Mononuclear cell (primary cell): ENCODE data around the gene SPIRE2. TPM values are rescaled to one million over a fixed set of nuclear protein-coding genes. Genes with fewer than 3 reads are reported as not detected.
"Not testable (repeated sequence)": the region's sequence is repeated elsewhere in the genome, so short reads cannot be mapped to it uniquely, and the experiment has no call there.

Experiments used
- H3K27me3 ChIP-seq: 2 replicates; pipeline ENCODE4 v1.6.0; 2011; ENCODE audit warnings: low read length, control low read depth; ENCODE audit not compliant: insufficient read depth
- H3K4me1 ChIP-seq: 2 replicates; pipeline ENCODE4 v1.5.1; 2011; ENCODE audit warnings: mild to moderate bottlenecking, low read length, control low read depth; ENCODE audit not compliant: insufficient read depth
- H3K4me3 ChIP-seq: 2 replicates; pipeline ENCODE4 v1.5.1; 2011; ENCODE audit warnings: mild to moderate bottlenecking, low read length, moderate library complexity
- H3K9me3 ChIP-seq: 2 replicates; pipeline ENCODE4 v1.5.1; 2011; ENCODE audit warnings: low read depth, mild to moderate bottlenecking, control low read depth, low read length
- total RNA-seq: library from RNA; depleted of rRNA; stranded (reverse); fragments of >200 nt; gene quantifications from one replicate; pipeline ENCODE4 v1.2.3, GENCODE V29; 2012

SPIRE2 gene
- total RNA-seq = 0.10 TPM

GRCh38 chr16:89828199-89828869, at the start of gene SPIRE2:
Gene SPIRE2 (plus strand): TSS chr16:89828475. CDS start chr16:89828551, 76 bp downstream.
- H3K27me3 ChIP-seq = peaks cover 8% of the 10 kb centered on the region
- H3K4me1 ChIP-seq = peaks cover 8% of the 10 kb centered on the region
- H3K4me3 ChIP-seq = no peak within 1 kb of the TSS
- H3K9me3 ChIP-seq = no peaks in the 10 kb centered on the region

GRCh38 chr16:89779231-89779908, 48.9 kb upstream of the SPIRE2 start:
- no peak overlapping the region for H3K4me3 ChIP-seq

DNA sequence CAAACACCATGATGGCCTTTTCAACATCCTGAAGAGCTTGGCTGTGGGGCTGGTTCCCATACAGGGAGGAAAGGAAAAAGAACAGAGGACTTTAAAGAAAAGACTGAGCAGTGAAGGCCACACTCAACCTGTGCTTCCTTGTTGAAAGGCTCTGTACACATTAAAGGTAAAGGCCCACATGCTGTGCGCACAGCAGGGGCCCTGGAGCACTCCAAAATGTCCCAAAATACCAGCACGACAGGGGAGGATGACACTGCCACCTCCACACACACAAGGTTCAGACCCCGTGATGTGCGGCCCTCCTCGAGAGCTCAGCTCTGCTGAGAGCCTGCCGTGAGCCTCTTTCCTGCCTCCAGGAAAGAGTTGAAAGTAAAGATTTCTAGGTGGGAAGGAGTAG, 48.4 kb upstream of the SPIRE2 start:
- no peaks in the 10 kb centered on the region for H3K27me3 ChIP-seq
- H3K4me1 ChIP-seq = no peaks in the 10 kb centered on the region
- no peaks in the 10 kb centered on the region for H3K9me3 ChIP-seq
- H3K4me3 ChIP-seq = no peak overlapping the region

More at GRCh38 chr16:89779231-89779908, 48.9 kb upstream of the SPIRE2 start:
- Histone ChIP-seq H3K27me3 (no peaks in the 10 kb centered on the region), H3K4me1 (no peaks in the 10 kb centered on the region), H3K9me3 (no peaks in the 10 kb centered on the region)

- no peaks in the 10 kb centered on the region for H3K9me3 ChIP-seq
- peaks cover 14% of the 10 kb centered on the region for H3K4me1 ChIP-seq
- H3K27me3 ChIP-seq = no peaks in the 10 kb centered on the region
- H3K4me3 ChIP-seq = no peak overlapping the region
These were observed 45.8 kb upstream of the SPIRE2 start for GRCh38 chr16:89782489-89782888.

DNA sequence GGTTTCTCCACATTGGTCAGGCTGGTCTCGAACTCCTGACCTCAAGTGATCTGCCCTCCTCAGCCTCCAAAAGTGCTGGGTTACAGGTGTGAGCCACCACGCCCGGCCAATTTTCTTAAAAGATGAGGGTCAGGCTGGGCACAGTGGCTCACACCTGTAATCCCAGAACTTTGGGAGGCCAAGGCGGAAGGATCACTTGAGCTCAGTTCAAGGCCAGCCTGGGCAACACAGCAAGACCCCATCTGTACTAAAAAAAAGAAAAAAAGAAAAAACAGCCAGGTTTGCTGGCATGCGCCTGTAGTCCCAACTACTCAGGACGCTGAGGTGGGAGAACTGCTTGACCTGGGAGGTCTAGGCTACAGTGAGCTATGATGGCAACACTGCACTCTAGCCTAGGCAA, 44.3 kb upstream of the SPIRE2 start:
- not testable (repeated sequence) for H3K27me3 ChIP-seq, H3K4me3 ChIP-seq, H3K9me3 ChIP-seq
- H3K4me1 ChIP-seq = peaks cover 14% of the 10 kb centered on the region

DNA sequence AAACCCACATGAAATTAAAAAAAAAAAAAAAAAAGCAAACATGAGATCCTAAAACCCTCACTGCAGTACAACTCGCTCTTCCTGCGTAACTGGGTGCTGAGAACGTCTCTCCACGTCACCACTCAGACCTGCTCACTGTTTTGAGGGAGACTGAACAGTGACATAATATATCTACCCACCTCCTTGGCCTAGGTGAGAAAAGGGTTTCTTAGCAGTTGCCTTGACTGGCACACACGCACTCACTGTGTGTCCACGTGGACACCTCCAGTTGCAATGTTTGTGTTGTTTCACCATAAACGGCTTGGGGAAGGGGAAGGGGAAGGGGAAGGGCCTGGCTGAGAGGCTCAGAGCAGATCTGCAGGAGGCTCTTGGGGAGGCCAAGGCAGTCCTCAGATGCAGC, 43.9 kb upstream of the SPIRE2 start:
- H3K4me1 ChIP-seq = peaks cover 14% of the 10 kb centered on the region
- no peaks in the 10 kb centered on the region for H3K9me3 ChIP-seq
- no peaks in the 10 kb centered on the region for H3K27me3 ChIP-seq
- no peak overlapping the region for H3K4me3 ChIP-seq

DNA sequence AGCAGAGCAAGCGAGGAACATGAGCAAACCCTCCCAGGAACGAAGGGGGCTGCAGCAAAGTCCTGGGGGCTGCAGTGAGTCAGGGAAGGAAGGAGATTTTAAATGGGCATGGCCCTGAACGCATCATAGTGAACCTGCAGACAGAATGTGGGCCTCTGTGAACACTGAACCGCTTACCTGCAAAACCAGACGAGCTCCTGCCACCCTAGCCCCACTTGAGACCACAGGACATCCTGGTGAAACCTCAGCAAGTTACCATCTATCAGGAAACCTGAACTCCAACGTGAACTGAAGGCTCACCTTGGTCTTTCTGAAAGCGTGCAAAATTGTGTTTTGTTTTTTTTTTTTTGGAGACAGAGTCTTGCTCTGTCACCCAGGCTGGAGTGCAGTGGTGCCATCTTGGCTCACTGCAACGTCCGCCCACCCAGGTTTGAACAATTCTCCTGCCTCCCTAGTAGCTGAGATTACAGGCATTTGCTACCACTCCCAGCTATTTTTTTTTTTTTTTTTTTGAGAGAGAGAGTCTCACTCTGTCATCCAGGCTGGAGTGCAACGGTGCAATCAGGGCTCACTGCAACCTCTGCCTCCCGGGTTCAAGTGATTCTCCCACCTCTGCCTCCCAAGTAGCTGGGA, 42.6 kb upstream of the SPIRE2 start:
- H3K9me3 ChIP-seq = no peaks in the 10 kb centered on the region
- H3K4me3 ChIP-seq = no peak overlapping the region
- no peaks in the 10 kb centered on the region for H3K27me3 ChIP-seq
- peaks cover 14% of the 10 kb centered on the region for H3K4me1 ChIP-seq

GRCh38 chr16:89786474-89787364, 41.6 kb upstream of the SPIRE2 start:
- peaks cover 14% of the 10 kb centered on the region for H3K4me1 ChIP-seq
- no peaks in the 10 kb centered on the region for H3K27me3 ChIP-seq
- no peaks in the 10 kb centered on the region for H3K9me3 ChIP-seq
- no peak overlapping the region for H3K4me3 ChIP-seq

DNA sequence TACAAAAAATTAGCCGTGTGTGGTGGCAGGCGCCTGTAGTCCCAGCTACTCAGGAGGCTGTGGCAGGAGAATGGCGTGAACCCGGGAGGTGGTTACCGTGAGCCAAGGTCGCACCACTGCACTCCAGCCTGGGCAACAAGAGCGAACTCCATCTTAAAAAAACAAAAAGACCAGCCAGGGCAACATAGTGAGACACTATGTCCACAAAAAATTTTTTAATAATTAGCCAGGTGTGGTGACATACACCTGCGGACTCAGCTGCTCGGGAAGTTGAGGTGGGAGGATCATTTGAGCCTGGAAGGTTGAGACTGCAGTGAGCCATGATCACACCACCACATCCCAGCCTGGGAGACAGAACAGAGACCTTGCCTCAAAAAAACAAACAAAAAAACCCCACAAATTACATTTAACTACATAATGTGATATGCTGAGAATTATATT, 40.9 kb upstream of the SPIRE2 start:
- Histone ChIP-seq H3K4me3 (no peak overlapping the region), H3K9me3 (no peaks in the 10 kb centered on the region), H3K27me3 (no peaks in the 10 kb centered on the region), H3K4me1 (peaks cover 14% of the 10 kb centered on the region)

- Histone ChIP-seq H3K27me3 (no peaks in the 10 kb centered on the region), H3K9me3 (no peaks in the 10 kb centered on the region), H3K4me3 (no peak overlapping the region), H3K4me1 (peaks cover 1% of the 10 kb centered on the region)
These were observed 36.8 kb upstream of the SPIRE2 start for GRCh38 chr16:89791278-89791995.

- not testable (repeated sequence) for H3K4me1 ChIP-seq, H3K4me3 ChIP-seq, H3K9me3 ChIP-seq, H3K27me3 ChIP-seq
These were observed 35.2 kb upstream of the SPIRE2 start for GRCh38 chr16:89793092-89793491.

GRCh38 chr16:89793955-89794354, 34.3 kb upstream of the SPIRE2 start:
- H3K27me3 ChIP-seq = no peaks in the 10 kb centered on the region
- H3K4me1 ChIP-seq = no peaks in the 10 kb centered on the region
- H3K4me3 ChIP-seq = no peak overlapping the region
- H3K9me3 ChIP-seq = no peaks in the 10 kb centered on the region

GRCh38 chr16:89795676-89796075, 32.6 kb upstream of the SPIRE2 start:
- no peaks in the 10 kb centered on the region for H3K4me1 ChIP-seq
- H3K4me3 ChIP-seq = no peak overlapping the region
- no peaks in the 10 kb centered on the region for H3K9me3 ChIP-seq
- no peaks in the 10 kb centered on the region for H3K27me3 ChIP-seq

DNA sequence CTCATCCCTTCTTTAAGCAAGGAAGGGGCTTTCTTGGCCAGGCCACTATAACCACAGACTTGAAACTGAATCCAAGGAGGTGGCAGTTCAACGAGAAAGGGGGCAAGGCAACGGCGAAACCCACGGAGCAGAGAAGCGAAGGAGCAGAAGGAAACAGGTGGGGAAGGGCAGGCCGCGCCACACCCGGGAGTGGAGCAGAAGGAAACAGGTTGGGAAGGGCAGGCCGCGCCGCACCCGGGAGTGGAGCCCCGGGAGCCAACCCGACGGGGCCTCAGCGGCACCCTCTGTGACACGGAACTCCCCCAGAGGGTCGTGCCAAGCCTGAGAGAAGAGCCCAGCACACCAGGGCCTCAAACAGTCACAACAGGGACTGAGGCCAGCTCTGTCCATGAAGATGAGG, 32.2 kb upstream of the SPIRE2 start:
- Histone ChIP-seq H3K9me3 (no peaks in the 10 kb centered on the region), H3K4me3 (no peak overlapping the region), H3K27me3 (no peaks in the 10 kb centered on the region), H3K4me1 (no peaks in the 10 kb centered on the region)
